NCI-H1930 (cell line): ENCODE results near the gene COQ9.
A peak's percentile ranks its signal among the peaks of the same experiment; 100 is the strongest.
"Not testable (repeated sequence)": the region's sequence is repeated elsewhere in the genome, so short reads cannot be mapped to it uniquely, and the experiment has no call there.

Experiments used
- DNase-seq, 2 experiments: peaks; one replicate each; lab custom pipeline; 2025; lab: John Stamatoyannopoulos, UW

COQ9 gene, protein sequence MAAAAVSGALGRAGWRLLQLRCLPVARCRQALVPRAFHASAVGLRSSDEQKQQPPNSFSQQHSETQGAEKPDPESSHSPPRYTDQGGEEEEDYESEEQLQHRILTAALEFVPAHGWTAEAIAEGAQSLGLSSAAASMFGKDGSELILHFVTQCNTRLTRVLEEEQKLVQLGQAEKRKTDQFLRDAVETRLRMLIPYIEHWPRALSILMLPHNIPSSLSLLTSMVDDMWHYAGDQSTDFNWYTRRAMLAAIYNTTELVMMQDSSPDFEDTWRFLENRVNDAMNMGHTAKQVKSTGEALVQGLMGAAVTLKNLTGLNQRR

DNA sequence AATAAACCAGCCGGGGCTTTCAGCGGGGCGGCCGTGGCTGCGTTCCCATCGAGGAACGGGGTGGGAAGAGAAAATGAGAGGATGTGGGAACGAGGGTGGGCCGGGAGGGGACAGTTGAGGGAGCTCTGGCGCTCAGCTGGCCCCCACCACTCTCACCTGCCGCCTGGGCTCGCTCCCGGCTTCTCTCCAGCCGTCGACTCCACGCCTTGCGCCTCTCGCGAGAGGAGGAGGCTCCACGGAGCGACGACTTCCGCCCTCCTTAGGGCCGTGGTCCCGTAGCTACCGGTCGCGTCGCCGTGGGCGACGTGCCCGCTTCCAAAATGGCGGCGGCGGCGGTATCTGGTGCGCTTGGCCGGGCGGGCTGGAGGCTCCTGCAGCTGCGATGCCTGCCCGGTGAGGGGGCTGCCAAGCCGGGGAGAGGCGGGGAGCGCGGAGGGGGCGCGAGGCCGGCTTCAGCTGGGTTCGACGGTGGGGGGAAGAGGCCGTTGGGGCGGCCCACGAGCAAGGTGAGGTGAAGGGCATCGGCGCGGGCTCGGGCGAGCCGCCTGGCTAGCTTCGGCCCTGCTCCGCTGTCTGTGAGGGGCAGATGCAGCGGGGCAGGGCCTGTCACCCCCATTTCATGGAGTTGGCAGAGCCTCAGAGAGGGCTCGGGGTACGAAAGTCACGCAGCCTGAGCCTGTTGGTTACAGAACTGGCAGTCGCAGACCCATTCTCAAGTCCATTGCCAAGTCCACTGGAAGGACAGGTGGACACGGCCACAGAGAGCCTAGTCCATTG, at the start of gene COQ9, which contains the start of gene CIAPIN1:
Gene COQ9 (plus strand): TSS at position 294 of the 777 bp plus-strand sequence. CDS start 27 bp downstream, at position 321.
Gene CIAPIN1 (minus strand): TSS at position 200 of the 777 bp plus-strand sequence. CDS start 6,457 bp downstream, outside the sequence.
- peak; percentile 82 to 85 for DNase-seq

DNA sequence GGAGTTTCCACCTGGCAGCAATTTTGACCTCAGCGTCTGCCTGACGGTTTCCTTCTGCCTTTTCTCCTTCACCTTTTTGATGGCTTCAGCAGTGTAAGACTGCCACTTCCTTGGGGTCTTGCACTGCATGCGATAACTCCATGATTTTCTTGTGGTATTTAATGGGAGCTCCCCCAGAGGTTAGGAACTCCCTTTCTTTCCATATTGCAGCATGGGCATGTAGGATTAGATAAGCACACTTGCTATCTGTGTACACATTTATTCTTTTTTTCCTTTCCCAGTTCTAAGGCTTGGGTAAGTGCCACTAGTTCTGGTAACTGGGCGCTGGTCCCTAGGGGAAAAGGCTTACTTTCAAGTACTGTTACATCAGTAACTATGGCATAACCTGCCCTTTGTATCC, 49.8 kb upstream of the COQ9 start:
- DNase-seq, result not testable (repeated sequence)

DNA sequence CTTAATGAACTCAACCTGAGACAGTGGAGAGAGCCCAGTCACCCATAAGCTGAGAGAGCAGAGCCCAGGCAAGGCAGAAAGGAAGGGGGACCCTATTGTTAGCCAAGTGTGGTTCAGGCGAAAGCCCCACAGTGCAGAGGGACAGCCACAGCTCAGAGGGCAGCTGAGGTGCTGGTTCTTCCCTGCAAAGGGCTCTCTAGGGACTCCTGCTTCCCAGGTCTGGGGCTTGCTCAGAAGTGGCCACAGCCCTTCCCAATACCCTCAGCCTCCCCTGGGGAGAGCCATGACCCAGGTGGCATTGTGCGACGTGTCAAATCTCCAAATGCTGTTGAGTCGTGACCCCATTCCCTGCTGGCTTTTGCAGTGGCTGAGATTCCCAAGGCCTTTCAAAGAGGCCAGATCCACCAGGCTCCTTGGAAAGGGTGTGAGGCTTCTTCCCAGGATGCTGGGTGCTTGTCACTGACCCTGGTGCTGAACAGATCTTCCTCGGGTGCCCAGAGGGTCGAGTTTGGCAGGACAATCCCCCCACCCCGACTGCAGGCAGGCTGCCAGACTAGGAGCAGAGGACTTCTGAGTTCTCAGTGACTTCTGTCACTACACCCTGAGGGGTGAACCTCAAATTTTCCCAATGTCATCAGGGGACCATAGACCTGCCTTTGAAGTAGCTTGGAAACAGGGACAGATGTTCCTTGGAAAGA, 45.2 kb upstream of the COQ9 start:
- no peak for DNase-seq

DNA sequence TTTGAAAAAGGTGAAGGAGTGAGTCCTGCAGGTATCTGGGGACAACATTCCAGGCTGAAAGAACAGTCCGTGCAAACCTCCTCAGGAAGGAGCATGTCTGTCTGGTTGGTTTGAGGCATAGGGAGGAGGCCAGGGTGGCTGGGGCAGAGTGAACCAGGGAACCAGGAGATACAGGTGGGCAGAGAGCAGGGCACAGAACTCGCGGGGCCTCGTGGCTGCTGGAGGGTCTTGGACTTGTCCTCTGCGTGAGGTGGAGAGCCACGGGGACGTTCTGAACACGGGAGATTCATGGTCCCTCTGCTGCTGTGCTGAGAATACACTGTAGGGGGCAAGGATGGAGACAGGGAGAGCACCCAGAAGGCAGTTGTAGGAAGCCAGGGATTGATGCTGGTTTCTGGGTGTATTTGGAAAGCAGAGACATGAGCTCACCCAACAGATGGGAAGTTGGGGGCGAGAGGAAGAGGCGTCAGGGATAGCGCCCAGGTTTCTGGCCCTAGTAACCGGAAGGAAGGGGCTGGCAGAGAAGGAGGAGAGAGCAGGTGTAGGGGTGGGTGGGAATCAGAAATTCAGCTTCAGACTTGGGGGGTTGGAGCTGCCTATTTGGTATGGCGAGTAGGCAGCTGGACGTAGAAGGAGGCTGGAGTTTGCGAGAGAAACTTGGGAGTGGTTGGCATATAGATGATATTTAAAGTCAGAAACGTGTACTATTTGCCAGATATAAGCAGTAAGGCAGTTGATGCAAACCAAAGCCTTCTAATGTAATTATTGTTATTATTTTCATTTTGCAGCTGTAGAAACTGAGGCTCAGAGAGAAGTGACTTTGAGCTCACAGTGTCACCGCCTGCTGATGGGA, 43.1 kb upstream of the COQ9 start, which contains the start of gene CCL17:
Gene CCL17 (plus strand): TSS at position 803 of the 853 bp plus-strand sequence. CDS start 9,166 bp downstream, outside the sequence.
- DNase-seq, result no peak

DNA sequence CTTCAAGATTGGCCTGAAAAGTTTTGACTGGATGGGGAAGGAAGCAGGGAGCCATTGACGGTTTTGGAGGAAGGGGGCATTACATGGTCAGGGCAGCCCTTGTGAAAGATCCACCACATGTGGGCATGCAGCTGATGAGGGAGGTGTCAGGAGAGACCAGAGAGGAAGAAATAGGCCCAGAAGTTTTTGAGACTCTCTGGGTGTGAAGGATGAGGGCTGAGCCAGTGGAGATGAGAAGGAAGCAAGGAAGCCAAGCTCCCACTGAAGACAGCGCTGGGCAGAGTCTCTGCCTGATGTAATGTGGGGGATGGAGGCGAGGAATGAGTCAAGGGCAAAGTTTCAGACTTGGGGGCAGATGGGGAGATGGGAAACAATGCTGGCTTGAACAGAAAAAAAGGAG, 42.2 kb upstream of the COQ9 start:
- DNase-seq, result no peak

DNA sequence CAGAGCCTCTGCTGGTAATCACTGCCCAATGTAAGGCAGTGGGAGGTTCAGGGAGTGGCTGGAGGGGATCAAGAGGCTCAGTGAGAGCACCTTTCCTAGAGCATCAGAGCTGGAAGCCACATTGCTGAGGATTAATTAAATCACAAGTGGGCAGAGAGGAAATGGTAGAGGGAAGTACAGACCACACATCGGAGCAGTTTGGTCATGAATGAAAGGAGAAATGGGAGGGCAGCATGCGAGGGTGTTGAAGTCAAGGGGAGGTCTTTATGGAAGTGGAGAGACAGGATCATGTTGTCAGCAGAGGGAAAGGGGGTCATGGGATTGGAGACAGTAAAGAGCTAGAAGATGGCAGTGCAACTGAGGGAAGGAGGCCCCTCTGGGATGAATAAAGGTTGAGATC, 40.4 kb upstream of the COQ9 start:
- no peak for DNase-seq

DNA sequence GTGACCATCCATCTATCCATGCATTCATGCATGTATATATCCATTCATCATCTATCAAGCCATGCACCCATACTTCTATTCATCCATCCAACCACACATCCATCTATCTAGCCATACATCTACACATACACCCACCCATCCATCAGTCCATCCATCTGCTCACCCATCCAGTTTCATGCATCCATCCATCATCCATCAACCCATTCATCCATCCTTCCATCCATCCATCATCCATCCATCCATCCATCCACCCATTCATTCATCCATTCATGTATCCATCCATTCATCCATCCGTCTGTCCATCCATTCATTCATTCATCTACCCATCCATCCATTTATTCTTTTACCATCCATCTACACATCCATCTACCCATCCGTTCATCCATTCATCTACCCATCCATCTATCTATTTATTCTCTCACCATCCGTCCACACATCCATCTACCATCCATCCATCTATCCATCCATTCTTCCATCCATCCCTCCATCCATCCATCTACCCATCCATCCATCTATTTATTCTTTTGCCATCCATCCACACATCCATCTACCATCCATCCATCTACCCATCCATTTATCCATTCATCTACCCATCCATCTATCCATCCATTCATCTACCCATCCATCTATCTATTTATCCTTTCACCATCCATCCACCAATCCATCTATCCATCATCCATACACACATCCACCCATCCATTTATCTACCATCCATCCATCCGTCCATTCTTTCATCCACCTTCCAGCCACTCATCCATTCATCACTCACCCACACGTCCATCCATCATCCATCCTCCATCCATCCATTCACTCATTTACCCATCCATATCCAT, 39.5 kb upstream of the COQ9 start:
- DNase-seq, result no peak

DNA sequence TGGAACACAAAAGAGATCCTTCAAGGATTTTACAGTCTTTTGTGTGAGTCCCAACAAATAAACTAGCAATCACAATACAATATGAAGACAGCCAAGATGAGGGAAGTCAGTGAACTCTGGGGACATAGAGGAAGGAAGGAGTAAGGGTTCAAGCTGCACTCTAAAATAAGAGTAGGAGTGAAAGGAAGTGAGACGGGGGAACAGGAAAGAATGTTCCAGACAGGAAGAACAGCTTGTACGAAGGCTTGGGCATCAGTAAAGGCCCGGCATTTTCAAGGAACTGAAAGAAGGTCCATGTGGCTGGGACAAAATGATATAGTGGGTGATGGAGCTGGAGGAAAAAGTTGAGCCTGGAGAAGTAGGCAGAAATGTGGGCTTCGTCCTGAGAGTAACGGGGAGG, 38.2 kb upstream of the COQ9 start:
- no peak for DNase-seq

DNA sequence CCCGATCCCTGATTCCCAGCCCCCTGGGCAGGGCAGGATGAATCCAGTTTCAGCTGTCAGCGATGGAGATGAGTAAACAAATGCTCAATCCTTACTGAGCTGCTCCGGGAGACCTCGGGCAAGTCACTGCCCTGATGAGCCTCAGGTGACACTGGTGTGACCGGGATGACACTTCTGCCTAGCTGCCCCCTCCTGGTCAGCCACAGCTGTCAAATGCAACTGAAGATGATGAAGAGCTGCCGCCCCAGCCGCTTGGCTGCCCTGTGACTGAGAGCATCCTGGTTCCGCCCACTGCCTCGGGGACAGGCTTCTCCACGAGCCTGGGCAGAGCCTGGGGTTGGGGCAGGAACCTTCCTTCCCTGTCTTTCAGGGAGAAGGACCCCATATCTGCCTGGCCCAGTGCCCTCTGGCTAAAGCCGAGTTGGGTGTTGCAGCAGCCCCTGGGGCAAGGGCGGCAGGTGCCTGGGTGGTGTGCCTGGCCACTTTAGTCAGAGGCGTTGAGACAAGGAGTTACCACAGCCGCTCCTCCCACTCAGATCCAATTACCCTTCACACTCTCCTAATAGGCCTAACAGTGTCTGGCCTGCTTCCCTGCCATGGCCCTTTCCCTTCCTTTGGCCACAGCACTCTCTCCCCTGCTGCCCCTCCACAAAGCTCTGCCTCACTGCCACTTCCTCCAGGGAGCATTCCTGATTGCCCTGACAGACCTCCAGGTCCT, 37.2 kb upstream of the COQ9 start:
- DNase-seq, result no peak

DNA sequence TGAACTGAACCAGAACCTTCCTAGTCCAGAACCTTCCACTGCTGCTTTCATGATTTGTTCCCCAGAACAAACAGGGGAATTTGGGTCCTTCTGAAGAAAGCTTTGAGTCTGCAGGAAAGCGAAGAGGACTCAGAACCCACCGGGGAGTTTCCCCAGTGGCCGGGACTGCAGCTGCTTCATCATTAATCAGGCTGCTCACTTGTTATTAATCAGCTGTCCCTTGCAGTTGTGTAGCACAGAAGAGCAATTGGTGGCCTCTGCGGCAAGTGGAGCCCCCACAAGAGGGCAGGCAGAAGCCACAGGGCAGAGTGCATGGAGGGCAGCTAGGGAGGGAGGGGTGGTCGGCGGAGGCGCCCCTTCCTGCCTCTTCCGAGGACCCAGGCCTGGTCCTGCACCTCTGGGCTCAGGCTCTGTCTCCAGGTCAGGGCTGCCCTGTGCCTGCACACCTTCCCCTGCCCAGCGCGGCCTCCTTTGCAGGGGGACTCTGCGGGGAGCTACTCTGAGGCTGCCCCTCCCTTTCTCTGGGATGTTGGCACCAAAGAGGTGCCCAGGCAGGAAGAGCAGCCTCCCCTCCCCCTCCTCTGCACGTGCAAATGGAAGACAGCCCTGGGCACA, 35.8 kb upstream of the COQ9 start:
- DNase-seq, result no peak

DNA sequence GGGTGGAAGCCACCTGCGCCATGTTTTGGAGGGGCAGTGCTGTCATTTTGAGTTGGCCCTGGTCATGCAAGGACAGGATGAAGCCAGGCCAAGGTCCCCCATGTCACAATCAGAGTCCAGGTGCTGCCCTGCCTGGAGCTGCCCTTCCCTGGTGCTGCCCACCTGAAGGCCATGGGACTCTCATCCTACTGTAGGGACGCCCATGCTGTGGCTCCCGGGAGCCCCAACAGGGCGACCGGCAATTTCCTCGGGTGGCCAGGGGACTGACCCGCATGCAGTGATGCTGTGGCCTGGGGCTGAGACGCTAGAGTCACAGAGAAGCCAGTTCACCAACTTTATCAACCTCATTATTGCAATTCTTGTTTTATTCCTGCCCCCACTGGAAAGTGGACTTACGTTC, 34.7 kb upstream of the COQ9 start:
- no peak for DNase-seq

DNA sequence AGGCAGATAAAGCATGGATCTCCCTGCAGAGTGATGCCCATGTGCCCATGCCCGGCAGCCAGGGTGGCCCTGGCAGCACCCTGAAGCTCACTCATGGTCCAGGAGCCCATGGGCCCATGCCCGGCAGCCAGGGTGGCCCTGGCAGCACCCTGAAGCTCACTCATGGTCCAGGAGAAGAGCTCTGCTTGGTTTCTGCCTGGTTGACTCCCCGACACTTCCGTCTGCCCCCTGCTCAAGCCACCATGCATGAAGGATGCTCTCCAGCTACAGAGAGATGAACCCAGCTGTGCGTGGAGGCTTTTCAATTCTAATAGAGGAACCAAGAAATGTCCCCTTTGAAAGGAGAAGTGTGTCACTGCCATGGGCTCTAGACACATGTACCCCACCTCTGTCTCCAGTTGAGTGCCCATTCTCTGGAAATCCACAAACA, 34.0 kb upstream of the COQ9 start:
- DNase-seq, result no peak

DNA sequence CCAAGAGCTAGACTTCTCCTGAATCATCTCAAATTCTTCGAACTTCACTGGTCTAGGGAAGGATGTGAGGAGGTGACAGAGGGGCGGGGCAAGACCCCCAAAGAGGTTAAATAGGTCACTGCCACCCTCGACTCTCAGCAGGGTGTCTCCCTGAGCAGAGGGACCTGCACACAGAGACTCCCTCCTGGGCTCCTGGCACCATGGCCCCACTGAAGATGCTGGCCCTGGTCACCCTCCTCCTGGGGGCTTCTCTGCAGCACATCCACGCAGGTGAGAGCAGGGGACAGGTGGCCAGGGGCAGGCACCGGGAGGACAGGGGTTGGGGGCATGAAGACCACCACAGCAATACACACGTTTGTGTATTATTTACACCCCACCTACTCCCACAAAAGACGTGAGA, 33.5 kb upstream of the COQ9 start:
- DNase-seq, result no peak

DNA sequence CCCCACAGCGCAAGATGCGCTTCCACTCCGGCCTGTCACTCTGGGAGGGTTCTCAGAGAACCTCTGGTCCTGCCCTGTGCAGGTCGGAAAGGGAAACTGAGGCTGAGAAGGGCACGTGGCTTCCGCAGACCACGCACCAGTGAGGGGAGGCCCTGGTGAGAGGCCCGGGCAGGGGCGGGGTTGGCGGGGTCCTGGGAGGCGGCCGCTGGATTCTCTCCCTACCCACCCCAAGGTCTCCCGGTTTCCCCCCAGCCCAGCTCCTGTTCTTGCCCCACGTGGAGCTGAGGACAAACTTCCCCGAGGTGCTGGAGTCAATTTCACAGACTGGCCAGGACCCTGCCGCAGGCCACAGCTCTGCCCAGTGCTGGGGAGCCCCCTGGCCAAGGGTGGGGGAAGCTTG, 31.2 kb upstream of the COQ9 start:
- no peak for DNase-seq

DNA sequence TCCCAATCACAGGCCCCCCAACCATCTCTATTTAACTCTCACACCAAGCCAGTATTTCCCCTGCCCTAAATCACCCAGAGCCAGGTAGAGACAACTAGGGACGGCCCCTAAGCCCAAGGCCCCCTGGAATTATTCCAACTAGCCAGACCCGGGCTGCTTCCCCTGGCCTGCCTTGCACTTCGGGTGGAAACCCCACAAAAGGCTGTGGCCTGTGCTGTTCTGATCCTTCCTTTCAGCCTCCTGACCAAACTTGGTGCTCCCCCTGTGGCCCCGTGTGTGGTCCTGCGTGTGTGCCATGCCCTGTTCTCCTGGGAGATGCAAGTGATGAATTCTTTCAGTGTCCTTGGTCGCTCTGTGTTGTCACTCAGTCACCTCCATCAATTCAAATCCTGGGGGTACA, 27.8 kb upstream of the COQ9 start:
- no peak for DNase-seq

DNA sequence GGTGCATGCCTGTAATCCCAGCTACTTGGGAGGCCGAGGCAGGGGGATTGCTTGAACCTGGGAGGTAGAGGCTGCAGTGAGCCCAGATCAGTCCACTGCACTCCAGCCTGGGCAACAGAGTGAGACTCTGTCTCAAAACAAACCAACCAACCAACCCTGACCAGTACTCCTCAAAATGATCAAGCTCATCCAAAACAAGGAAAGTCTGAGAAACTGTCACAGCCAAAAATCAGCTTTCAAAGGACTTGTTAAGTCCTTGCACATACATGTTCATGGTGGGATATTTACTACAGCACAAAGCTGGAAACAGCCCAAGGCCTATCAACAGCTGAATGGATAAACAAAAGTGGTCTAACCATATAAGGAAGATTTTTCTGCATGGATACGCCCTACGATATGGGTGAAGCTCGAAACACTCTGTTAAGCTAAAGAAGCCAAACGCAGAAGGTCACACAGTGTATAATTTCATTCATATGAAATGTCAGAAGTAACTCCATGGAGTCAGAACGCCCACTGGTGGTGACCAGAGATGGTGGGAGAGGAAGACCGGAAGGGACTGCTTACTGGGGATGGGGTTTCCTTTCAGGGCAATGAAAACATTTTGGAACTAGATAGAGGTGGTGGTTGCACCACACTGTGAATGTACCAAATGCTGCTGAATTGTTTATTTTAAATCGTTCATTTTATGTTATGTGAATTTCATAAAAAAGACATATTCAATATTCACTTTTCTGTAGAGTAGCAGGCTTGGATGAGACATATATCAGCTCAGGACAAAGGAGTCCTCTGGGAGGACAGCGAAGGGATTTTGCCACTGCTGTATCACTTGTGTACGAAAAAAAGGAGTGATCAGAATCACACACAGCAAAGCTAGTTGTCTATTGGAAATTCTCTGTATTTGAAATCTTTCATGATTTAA, 25.0 kb upstream of the COQ9 start:
- peak; percentile 3 to 16 for DNase-seq

DNA sequence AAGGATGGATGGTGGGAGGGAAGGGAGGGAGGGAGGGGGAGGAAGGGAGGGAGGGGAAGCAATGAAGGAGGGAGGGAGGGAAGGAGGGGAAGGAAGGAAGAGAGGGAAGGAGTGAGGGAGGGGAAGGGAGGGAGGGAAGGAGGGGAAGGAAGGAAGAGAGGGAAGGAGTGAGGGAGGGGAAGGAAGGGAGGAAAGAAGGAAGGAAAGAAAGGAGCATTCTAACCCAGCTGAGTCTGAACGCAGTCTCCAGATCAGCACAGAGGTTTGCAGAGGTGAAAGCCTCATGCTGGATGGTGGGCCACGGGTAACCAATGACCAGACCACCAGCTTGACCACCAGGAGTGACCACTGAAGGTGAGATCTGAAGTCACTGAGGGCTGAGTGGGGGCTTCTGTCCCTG, 24.1 kb upstream of the COQ9 start:
- no peak for DNase-seq

DNA sequence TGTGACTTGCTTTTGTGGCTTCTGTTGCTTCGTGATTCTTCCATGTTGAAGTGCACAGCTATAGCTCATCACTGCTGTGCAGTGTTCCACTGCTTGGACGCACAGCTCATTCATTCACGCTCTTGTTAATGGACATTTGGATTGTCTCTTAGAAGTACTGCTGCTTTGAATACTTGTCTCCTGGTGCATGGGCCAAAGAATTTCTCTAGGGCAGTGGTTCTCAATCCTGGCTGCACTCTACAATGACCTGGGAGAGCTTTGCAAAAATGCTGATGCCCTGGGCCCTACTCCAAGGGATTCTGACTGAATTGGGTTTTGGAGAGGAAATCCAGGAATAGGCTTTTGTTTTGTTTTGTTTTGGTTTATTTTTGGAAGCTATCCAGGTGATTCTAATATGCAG, 22.7 kb upstream of the COQ9 start:
- DNase-seq, result no peak

DNA sequence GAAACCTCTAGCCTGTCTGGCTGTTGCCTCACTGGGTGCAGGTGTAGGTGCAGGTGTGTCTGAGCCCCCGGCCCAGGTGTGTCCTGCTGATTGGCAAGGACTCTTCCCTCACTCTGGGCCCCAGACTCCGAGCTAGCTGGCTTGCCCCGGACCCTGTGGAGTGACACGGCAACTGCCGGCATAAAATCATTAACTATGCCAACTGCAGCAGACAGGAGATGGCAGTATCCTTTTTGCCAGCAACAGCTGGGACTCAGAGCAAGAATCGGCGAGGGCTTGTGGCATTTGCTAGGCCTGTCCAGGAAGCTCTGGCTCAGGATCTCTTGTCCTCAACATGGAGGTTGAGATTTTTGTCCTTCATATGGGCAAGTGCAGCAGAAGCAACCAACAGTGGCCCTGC, 20.9 kb upstream of the COQ9 start:
- no peak for DNase-seq
